GM23338 (cell line): Measurements from ENCODE around the gene NVL.
"Not testable (repeated sequence)": the region's sequence is repeated elsewhere in the genome, so short reads cannot be mapped to it uniquely, and the experiment has no call there.

ENCODE experiments used
- CREB1 ChIP-seq: fragments of 250-450 bp; sonication (Bioruptor Pico); IDR thresholded peaks from 2 replicates; pipeline ENCODE4 v1.5.0; 2020; ENCODE audit warnings: low read depth, mild to moderate bottlenecking, moderate library complexity
- EZH2phosphoT487 ChIP-seq: fragments of 200-600 bp; sonication (generic); IDR thresholded peaks from one replicate; pipeline ENCODE4 v1.8.1; 2018; ENCODE audit warnings: antibody characterized with exemption; ENCODE audit not compliant: unreplicated experiment
- POLR2AphosphoS5 ChIP-seq: IDR thresholded peaks from 2 replicates; pipeline ENCODE4 v1.6.1; 2016; ENCODE audit warnings: antibody characterized with exemption, low read depth
- TF ChIP-seq, protein P1 (sequence below), 2 experiments: fragments of 200-600 bp in 1 of 2; sonication (generic) in 1 of 2; conservative IDR thresholded peaks; 2 replicates each; pipeline versions ENCODE4 v1.5.1 to v1.6.1; 2016 to 2017; ENCODE audit warnings: antibody characterized with exemption in 2 of 2, low read depth in 2 of 2, mild to moderate bottlenecking in 2 of 2, moderate library complexity in 1 of 2
- TF ChIP-seq, protein P2 (sequence below): IDR thresholded peaks from 2 replicates; pipeline ENCODE4 v1.6.1; 2016; ENCODE audit warnings: antibody characterized with exemption

DNA sequence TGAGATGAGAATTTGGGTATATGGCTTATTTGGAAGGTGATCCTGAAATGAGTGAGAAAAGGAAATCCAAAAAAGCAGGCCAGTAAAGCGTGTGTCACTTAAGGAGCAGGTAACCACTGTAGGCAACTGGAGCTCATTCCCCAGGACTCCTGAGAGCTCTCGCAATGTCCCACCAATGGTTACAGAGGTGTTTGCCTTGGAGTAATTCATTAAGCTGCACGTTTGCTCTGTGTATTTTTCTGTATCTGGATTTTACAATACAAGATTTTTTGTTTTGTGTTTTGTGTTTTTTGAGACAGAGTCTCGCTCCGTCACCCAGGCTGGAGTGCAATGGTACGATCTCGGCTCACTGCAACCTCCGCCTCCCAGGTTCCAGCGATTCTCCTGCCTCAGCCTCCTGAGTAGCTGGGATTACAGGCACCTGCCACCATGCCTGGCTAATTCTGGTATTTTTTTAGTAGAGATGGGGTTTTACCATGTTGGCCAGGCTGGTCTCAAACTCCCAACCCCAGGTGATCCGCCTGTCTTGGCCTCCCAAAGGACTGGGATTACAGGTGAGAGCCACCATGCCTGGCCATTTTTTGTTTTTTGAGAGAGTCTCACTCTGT, 123.9 kb downstream of the NVL start:
- TF ChIP-seq, protein P1, sequence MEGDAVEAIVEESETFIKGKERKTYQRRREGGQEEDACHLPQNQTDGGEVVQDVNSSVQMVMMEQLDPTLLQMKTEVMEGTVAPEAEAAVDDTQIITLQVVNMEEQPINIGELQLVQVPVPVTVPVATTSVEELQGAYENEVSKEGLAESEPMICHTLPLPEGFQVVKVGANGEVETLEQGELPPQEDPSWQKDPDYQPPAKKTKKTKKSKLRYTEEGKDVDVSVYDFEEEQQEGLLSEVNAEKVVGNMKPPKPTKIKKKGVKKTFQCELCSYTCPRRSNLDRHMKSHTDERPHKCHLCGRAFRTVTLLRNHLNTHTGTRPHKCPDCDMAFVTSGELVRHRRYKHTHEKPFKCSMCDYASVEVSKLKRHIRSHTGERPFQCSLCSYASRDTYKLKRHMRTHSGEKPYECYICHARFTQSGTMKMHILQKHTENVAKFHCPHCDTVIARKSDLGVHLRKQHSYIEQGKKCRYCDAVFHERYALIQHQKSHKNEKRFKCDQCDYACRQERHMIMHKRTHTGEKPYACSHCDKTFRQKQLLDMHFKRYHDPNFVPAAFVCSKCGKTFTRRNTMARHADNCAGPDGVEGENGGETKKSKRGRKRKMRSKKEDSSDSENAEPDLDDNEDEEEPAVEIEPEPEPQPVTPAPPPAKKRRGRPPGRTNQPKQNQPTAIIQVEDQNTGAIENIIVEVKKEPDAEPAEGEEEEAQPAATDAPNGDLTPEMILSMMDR (conservative IDR thresholded peaks at IDR 0.05; ENCODE audit: low read depth in 2 of 2): not testable (repeated sequence)
- not testable (repeated sequence) for TF ChIP-seq POLR2AphosphoS5, EZH2phosphoT487, CREB1
- TF ChIP-seq, protein P2, sequence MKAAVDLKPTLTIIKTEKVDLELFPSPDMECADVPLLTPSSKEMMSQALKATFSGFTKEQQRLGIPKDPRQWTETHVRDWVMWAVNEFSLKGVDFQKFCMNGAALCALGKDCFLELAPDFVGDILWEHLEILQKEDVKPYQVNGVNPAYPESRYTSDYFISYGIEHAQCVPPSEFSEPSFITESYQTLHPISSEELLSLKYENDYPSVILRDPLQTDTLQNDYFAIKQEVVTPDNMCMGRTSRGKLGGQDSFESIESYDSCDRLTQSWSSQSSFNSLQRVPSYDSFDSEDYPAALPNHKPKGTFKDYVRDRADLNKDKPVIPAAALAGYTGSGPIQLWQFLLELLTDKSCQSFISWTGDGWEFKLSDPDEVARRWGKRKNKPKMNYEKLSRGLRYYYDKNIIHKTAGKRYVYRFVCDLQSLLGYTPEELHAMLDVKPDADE: not testable (repeated sequence)
